GM19193 (cell line): Measurements from ENCODE around the gene ABCC4.

Source experiments
- POLR2A ChIP-seq: IDR thresholded peaks from 4 replicates; pipeline ENCODE4 v1.6.1; 2011; ENCODE audit not compliant: insufficient read depth, insufficient read length; ENCODE audit errors: extremely low read depth

ABCC4 gene

DNA sequence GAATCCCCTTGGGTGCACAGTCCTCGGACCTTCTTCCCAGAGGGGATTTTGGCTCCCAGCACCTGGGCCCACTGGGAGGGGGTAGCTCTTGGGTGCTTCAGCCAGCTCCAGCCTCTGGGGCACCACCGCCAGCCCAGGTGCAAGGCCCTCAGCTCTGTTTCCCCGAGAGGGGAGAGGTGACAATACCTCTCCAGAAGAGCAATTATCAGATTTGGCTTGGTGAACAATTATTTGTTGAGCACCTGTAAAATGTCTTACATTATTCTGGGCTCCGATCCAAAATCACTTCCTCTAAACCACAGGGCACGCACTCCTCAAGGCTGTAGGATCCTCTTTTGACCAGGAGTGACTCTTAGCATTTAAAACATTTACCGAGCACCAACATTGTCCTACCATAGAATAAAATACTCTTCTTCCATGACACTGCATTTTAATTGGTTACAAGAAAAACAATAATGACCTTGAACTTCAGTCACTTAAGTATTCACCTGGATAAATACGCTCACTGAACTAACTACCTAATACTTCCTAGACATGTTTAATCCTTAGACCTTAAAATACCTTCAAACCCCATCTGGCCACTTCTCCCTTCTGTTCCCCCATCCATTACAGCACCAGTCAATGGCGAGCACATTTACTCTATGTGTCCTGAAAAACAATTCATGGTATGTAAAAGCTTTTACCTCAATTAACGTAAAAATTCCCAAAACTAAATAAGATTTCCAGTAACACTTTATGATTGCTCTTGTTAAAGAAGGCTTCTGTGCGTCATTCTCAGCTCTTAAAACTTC, 54.8 kb downstream of the ABCC4 start:
- TF ChIP-seq POLR2A = no peak

DNA sequence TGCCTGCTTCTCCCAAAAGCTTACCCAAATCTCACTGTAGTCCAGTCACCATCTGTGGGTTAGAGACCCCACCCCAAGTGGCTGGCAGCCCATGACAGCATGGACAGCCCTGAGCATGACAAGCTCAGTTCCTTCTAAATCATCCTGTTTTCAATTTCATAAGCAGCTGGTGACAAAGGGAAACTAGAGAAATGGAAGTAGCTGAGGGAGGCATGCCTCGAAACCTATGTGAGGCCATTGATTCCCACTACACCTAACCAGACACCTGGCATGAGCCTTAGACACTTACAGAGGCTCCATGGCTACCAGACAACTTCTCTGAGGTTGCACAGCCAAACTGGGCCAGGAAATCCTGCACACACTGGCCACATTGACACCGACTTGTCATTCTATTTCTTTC, 56.2 kb downstream of the ABCC4 start:
- no peak for TF ChIP-seq POLR2A

DNA sequence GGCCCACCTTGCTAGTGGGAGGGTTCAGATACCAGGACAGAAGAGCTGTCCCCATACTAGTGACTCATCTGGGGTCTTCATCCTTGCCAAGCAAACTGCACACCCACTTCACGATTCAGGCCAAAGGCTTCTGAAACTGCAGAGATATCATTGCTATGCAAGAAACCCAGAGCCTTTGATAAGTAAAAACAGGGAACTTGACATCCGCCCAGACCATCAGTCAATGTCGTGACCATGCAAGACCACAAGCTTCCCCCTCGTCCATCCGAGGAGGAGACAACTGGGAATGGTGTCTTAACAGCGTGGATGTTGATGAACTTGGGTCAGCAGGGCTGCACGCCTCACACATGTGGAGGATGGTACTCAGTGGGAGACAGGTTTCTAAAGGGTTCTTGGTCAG, 58.0 kb downstream of the ABCC4 start:
- TF ChIP-seq POLR2A = no peak

DNA sequence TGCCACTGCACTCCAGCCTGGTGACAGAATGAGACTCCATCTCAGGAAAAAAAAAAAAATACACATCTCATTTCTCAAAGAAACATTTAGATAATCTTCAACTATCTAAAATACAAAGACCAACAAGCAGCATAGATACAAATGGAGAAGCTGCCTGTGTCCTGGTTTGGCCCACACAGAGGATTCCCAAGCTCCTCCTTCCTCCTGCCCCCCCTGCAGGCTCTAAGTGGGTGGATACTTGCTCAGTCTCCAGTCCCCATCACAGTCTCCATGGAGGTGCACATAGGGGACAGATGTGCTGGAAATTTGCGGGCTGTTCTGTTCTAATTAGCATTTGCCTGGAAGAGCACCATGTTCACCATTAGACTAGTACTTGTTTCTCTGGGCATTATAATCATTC, 59.9 kb downstream of the ABCC4 start:
- TF ChIP-seq POLR2A = no peak

DNA sequence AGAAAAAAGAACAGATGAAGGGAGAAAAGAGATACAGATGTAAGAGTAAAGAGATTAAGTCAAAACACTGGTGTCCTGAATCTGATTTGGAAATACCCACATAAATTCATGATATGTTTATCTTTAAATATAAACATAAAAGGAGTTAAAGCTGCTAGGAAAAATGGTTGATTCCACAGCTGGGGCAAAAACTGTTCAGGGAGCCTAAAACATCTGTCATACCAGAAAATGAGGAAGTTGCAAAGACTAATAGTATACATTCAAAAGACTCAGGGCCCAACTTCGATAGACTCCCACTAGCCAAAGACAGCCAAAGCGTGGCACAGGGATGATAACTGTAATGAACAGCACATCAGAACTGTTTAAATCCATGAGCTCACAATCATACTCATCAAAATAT, 62.0 kb downstream of the ABCC4 start:
- no peak for TF ChIP-seq POLR2A

DNA sequence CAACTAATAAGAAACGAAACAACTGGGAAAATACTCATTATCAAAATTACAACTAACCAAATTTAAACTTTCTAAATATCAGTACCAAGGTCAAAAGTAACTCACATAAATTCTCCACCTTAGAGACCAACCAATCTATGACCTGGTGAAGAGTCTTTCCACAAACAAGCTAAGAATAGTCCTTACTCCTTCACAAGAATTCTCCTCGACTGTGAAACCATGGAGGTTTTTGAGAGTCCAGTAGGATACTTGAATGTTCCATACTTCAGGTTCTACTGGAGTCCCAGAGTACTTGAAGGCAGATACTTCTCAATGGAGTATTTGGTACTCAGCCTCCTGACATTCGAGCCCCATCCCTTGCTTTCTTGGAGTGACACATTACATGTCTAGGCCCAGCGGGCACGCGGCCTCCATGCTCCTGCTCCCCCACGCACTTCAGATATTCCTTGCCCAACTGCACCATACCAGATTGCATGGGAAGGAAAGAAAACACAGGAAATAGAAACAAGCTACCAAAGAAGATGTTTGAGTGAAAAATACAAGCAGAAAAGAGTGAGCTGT, 63.9 kb downstream of the ABCC4 start:
- TF ChIP-seq POLR2A = no peak

DNA sequence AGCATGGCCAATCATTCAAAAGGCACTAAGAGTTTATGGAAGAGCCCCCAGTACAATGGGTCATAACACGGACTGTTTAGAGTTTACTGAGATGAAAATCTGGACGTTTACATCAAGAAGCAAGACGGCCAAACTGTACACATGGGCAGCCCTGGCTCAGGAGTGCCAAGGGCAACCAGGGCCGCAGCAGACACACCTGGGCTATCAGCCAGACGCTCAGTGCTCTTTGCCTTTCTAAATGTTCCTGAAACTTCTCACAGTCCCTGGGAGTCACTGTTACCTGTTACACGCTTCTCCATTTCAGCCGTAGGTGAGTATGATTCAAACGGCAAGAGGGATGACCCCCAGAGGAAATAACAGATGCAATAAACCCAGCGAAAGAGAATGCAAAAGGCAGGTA, 64.5 kb downstream of the ABCC4 start:
- TF ChIP-seq POLR2A = no peak

DNA sequence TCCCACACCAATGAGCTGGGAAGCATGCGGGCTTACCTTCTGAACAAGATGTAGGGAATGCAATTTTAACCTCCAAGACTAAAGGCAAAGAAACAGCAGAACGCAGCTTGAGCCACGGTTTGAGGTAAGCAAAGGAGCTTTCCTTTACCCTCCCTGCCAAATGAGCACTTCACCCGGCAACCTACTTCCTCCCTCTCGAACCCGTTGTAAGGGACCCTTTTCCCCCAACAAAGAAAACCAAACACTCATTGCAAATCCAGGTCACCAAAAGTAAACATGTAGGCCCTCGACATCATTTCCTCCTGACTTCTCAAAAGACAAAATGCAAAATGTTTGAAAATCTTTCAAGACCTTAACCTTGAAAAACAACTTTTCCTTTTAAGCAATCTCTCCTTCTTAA, 65.3 kb downstream of the ABCC4 start:
- TF ChIP-seq POLR2A = no peak

DNA sequence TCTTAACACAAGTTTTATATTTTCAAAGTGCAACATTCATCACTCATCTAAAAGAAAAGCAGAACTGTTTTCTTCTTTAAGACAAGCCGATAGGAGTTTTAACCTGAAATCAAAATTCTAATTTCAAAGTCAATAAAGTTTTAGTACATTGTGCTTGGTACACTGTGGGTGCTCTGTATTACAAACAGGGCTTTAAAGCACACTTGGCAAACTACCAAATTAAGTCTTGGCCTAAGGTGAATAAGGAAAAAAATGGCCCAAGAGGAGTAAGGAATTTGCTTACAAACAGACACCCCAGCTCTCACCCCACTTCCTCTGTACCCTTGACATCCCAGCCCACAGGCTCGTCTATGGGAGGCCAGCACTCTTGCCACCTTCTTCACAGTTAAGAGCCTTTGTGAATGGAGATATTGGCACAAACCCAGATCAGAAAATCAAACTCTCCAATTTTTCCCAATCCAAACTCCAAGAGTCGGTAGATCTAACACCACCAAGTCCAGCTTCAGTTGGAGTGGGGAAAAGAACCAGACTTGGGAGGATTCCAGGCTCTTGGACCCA, 66.0 kb downstream of the ABCC4 start:
- no peak for TF ChIP-seq POLR2A

DNA sequence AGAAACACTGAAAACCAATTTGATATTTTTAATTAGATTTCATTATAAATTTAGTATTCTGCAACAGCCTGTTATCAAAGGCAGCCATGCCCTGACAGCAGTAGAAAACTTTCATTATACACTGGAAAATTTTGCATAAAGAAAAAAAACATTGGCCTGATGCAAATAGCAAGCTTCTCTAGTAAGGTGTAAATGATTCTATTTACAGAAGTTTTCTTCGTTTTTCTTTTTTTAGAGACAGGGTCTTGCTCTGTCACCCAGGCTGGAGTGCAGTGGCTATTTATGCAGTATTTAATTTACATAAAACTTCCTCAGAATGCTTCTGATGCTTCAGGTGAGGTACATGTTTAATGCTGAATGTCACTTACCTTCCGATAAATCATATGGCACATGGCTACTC, 67.0 kb downstream of the ABCC4 start:
- no peak for TF ChIP-seq POLR2A

DNA sequence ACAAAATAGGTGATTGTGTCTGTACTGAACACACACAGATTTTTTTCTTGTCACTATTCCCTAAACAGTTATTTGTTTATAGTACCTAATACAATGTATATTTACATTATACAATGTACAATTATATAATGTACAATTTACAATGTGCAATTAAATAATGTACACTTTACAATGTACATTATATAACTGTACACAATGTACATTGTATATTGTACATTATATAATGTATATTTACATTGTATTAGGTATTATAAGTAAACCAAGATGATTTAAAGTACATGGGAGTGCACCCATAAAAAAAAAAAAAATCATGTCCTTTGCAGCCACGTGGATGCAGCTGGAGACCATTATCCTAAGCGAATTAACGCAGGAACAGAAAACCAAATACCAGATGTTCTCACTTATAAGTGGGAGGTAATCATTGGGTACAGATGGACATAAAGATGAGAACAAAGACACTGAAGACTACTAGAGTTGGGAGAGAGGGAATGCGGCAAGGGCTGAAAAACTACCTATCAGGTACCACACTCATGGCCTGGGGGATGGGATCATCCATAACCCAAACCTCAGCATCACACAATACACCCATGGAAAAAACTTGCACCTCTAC, 68.1 kb downstream of the ABCC4 start:
- no peak for TF ChIP-seq POLR2A

DNA sequence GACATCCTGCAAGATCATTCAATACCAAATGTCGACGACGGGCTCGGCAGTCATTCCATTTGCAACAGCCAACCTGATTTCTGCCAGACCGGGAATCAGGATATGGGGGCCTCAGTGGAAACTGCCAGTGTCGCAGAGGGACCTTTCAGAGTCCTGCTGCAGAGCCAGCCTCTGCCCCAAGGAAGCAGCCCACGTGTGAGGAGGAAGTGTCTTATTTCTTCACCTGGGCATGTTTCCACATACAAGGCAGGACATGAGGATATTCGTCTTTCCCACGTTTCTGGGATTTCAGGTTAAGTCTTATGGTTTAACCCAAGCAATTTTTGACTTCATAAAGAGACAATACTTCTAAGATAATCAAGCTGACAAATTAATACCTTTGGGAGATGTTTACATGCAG, 69.9 kb downstream of the ABCC4 start:
- TF ChIP-seq POLR2A = no peak

DNA sequence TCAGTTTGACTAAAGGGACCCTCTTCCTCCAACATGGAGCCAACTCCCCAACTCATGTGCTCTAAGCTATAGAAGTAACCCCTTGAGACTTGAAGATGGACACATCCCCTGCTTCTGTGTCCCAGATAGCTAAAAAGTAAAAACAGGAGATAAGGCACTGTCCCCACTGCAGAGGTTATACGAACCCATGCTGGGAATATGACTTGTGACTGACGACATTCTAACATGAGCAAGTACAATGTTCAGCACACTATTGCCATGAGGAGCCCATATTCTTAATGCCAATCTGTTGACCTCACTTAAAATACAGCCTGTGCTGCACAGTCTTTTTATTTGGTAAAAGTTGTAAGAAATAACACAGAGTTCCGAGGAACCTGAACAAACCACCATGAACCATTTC, 71.4 kb downstream of the ABCC4 start:
- TF ChIP-seq POLR2A = no peak

DNA sequence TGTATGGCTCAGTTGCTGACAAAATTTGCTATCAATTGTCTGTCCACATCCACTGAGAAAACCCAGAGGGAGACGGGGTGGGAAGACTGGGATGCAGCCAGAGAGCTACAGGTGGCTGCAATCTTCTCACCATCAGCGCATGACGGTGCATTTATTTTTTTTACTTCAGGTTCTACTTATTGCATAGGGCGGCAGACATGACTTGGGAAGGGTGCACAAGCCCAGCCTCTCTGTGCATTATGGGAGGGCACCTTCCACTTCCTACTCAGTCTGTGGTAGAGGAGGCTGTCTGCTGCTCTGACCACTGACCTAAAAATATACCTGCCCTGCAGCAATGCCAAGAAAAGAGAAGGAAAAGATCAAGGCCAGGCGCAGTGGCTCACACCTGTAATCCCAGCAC, 73.1 kb downstream of the ABCC4 start:
- TF ChIP-seq POLR2A = no peak

DNA sequence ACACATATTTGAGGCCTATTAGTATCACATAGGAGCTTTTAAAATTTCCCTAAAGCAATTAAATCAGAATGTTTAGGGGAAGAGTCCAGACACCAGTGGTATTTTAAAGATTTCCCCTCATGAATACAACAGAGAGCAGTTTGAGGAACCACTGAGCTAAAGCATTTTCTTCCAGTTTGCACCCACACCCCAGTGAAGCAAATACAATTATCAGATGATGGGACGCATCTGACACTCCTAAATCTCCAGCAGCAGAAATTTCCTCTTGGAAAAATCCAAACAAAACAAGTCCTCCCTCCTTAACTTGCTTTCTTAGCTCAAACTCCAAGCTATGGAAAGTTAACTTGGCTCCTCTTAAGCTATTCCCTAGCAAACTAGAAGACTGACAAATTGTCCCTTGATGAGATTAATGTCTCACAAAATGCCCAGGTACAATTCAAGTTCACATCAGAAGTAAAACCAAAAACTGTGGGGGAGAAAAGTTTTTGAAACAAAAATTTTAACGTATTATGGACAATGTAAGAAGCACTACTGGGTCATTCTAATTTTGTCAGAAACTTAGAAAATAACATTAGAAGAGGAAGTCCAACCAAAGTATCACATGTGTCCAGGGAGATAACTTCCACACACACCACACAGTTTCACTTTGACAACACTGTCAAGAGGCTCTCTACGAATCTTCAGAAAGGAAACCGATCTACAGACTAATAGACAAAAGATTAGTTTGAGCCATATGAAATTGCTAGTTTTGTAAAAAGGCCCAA, 74.1 kb downstream of the ABCC4 start:
- TF ChIP-seq POLR2A = no peak
